ENCODE results near the gene BAX. TPM values are rescaled to one million over a fixed set of nuclear protein-coding genes. Genes with fewer than 3 reads are reported as not detected.

The BAX gene
- total and polyA plus RNA-seq, 2 of the 13 experiments (the other 11 are each of a cell fraction or from before 2014, with no cell fraction given) = 139 to 176 TPM

DNA sequence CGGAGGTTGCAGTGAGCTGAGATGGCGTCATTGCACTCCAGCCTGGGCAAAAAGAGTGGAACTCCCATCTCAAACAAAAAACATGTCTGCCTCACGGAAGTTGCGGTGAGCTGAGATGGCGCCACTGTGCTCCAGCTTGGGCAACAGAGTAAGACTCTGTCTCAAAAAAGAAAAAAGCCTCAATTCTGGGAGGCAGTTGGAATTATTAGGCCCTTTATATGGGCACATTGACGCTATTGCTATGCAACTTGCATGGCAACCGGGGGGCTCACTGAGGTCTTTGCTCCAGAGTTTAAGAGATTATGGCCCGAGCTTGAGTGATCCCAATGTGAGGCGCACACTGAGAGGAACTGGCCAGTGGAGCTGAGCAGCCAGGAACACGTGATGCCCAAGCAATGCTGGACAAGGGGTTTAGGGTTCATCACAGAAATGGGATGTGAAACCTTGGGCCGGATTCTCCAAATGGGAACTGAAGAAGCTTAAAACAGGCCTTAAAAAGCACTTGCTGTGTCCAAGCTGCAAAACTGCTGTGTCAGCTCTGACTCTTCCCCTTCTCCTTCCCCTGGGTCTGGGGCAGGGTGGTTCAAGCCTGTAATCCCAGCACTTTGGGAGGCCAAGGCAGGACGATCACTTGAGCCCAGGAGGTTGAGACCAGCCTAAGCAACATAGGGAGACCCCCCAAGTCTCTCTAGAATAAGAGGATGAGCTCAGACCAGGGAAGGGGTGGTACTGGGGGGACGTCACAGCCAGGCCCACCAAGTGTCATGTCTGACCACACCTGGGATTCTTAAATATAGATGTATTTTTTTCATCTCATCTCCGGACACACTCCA is 12.9 kb downstream of the BAX start (continued):
- TF ChIP-seq, protein P1, sequence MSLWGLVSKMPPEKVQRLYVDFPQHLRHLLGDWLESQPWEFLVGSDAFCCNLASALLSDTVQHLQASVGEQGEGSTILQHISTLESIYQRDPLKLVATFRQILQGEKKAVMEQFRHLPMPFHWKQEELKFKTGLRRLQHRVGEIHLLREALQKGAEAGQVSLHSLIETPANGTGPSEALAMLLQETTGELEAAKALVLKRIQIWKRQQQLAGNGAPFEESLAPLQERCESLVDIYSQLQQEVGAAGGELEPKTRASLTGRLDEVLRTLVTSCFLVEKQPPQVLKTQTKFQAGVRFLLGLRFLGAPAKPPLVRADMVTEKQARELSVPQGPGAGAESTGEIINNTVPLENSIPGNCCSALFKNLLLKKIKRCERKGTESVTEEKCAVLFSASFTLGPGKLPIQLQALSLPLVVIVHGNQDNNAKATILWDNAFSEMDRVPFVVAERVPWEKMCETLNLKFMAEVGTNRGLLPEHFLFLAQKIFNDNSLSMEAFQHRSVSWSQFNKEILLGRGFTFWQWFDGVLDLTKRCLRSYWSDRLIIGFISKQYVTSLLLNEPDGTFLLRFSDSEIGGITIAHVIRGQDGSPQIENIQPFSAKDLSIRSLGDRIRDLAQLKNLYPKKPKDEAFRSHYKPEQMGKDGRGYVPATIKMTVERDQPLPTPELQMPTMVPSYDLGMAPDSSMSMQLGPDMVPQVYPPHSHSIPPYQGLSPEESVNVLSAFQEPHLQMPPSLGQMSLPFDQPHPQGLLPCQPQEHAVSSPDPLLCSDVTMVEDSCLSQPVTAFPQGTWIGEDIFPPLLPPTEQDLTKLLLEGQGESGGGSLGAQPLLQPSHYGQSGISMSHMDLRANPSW (CRISPR knock-in tag; IDR thresholded peaks at IDR 0.05; ENCODE audit: borderline replicate concordance) = peak; percentile 63; the same call in 1 of the 2 replicates
- 0 out of 2 replicates have a peak, but pooled peaks have one; percentile 22 for TF ChIP-seq ZNF251 (CRISPR knock-in tag; IDR thresholded peaks at IDR 0.05)
- TF ChIP-seq, protein P2, sequence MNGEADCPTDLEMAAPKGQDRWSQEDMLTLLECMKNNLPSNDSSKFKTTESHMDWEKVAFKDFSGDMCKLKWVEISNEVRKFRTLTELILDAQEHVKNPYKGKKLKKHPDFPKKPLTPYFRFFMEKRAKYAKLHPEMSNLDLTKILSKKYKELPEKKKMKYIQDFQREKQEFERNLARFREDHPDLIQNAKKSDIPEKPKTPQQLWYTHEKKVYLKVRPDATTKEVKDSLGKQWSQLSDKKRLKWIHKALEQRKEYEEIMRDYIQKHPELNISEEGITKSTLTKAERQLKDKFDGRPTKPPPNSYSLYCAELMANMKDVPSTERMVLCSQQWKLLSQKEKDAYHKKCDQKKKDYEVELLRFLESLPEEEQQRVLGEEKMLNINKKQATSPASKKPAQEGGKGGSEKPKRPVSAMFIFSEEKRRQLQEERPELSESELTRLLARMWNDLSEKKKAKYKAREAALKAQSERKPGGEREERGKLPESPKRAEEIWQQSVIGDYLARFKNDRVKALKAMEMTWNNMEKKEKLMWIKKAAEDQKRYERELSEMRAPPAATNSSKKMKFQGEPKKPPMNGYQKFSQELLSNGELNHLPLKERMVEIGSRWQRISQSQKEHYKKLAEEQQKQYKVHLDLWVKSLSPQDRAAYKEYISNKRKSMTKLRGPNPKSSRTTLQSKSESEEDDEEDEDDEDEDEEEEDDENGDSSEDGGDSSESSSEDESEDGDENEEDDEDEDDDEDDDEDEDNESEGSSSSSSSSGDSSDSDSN (CRISPR knock-in tag; IDR thresholded peaks at IDR 0.05) = peak; percentile 26; the same call in 1 of the 2 replicates
- no peak for TF ChIP-seq ZNF670 (CRISPR knock-in tag; IDR thresholded peaks at IDR 0.05; ENCODE audit: borderline replicate concordance)
- TF ChIP-seq SRSF9 (IDR thresholded peaks at IDR 0.05; ENCODE audit: borderline replicate concordance, insufficient read depth, low read depth, low read length, poor library complexity, severe bottlenecking) = no peak
- TF ChIP-seq ZFX (CRISPR knock-in tag; IDR thresholded peaks at IDR 0.05; ENCODE audit: low read depth) = peak; percentile 42; the same call in 1 of the 2 replicates
- no peak for TF ChIP-seq ZNF510 (CRISPR knock-in tag; IDR thresholded peaks at IDR 0.05; ENCODE audit: low read depth)
- TF ChIP-seq FOXA3 (CRISPR knock-in tag; IDR thresholded peaks at IDR 0.05) = no peak; the same call in none of the 2 replicates
- TF ChIP-seq, protein P3, sequence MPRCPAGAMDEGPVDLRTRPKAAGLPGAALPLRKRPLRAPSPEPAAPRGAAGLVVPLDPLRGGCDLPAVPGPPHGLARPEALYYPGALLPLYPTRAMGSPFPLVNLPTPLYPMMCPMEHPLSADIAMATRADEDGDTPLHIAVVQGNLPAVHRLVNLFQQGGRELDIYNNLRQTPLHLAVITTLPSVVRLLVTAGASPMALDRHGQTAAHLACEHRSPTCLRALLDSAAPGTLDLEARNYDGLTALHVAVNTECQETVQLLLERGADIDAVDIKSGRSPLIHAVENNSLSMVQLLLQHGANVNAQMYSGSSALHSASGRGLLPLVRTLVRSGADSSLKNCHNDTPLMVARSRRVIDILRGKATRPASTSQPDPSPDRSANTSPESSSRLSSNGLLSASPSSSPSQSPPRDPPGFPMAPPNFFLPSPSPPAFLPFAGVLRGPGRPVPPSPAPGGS (CRISPR knock-in tag; IDR thresholded peaks at IDR 0.05) = 0 out of 2 replicates have a peak, but pooled peaks have one; percentile 20
- TF ChIP-seq ZNF451 (CRISPR knock-in tag; IDR thresholded peaks at IDR 0.05) = 0 out of 2 replicates have a peak, but pooled peaks have one; percentile 15
- no peak; the same call in 1 of the 2 replicates for TF ChIP-seq FOSL2 (CRISPR knock-in tag; IDR thresholded peaks at IDR 0.05)
- TF ChIP-seq ZNF274 (CRISPR knock-in tag; IDR thresholded peaks at IDR 0.05) = 0 out of 2 replicates have a peak, but pooled peaks have one; percentile 39
- peak; percentile 93 for TF ChIP-seq AGO2 (optimal IDR thresholded peaks at IDR 0.05; ENCODE audit: low read depth, low read length)
- TF ChIP-seq ZNF776 (CRISPR knock-in tag; IDR thresholded peaks at IDR 0.05) = peak; percentile 38; the same call in 1 of the 2 replicates
- TF ChIP-seq TBX3 (IDR thresholded peaks at IDR 0.05; ENCODE audit: borderline replicate concordance) = no peak
- TF ChIP-seq SMAD3 (CRISPR knock-in tag; IDR thresholded peaks at IDR 0.05) = no peak; the same call in 1 of the 2 replicates
- no peak for TF ChIP-seq ZBTB7A (CRISPR knock-in tag; IDR thresholded peaks at IDR 0.05)
- TF ChIP-seq ZNF850 (CRISPR knock-in tag; conservative IDR thresholded peaks at IDR 0.05) = no peak
- TF ChIP-seq, protein P4, sequence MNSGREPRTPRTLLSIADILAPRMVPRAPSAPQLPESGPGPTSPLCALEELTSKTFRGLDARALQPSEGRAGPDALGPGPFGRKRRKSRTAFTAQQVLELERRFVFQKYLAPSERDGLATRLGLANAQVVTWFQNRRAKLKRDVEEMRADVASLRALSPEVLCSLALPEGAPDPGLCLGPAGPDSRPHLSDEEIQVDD (CRISPR knock-in tag; IDR thresholded peaks at IDR 0.05; ENCODE audit: borderline replicate concordance) = no peak
- TF ChIP-seq FOXK1 (CRISPR knock-in tag; IDR thresholded peaks at IDR 0.05; ENCODE audit: borderline replicate concordance, low read depth) = no peak
- no peak for TF ChIP-seq RORA (CRISPR knock-in tag; IDR thresholded peaks at IDR 0.05)
